Neural cell (in vitro differentiated cells): ENCODE results near the gene MYO1F. TPM values are rescaled to one million over a fixed set of nuclear protein-coding genes. Genes with fewer than 3 reads are reported as not detected.

Source experiments
- H2AFZ ChIP-seq: fragments of 200-600, 300-800 bp; sonication (generic), shearing (Covaris generic); 2 replicates; pipeline ENCODE4 v1.6.0; 2014; ENCODE audit warnings: low read depth, mild to moderate bottlenecking, antibody characterized with exemption, low read length, moderate library complexity
- H3F3A ChIP-seq: fragments of 200-600 bp; shearing (Covaris generic); 2 replicates; pipeline ENCODE4 v1.6.1; 2016; ENCODE audit warnings: mild to moderate bottlenecking, moderate library complexity, mixed read lengths, antibody characterized with exemption, low read length; ENCODE audit not compliant: insufficient read depth, poor library complexity, severe bottlenecking
- H3K27ac ChIP-seq: fragments of 200-600, 300-800 bp; sonication (generic), shearing (Covaris generic); 2 replicates; pipeline ENCODE4 v1.5.1; 2014; ENCODE audit warnings: mild to moderate bottlenecking, low read length, moderate library complexity
- H3K27me3 ChIP-seq: fragments of 300-800, 200-600 bp; sonication (generic), shearing (Covaris generic); 2 replicates; pipeline ENCODE4 v1.6.0; 2014; ENCODE audit warnings: mild to moderate bottlenecking, low read depth, low read length, moderate library complexity; ENCODE audit not compliant: insufficient read depth
- H3K36me3 ChIP-seq: fragments of 300-800, 200-600 bp; sonication (generic), shearing (Covaris generic); 2 replicates; pipeline ENCODE4 v1.5.1; 2014; ENCODE audit warnings: mild to moderate bottlenecking, antibody characterized with exemption, low read length, moderate library complexity; ENCODE audit not compliant: insufficient read depth
- H3K4me2 ChIP-seq: fragments of 300-800, 200-600 bp; sonication (generic), shearing (Covaris generic); 2 replicates; pipeline ENCODE4 v1.6.0; 2014; ENCODE audit warnings: mild to moderate bottlenecking, low read length
- H3K4me3 ChIP-seq: fragments of 300-800, 200-600 bp; sonication (generic), shearing (Covaris generic); 2 replicates; pipeline ENCODE4 v1.5.1; 2014; ENCODE audit warnings: mild to moderate bottlenecking, low read length, moderate library complexity
- H3K79me2 ChIP-seq: fragments of 200-600 bp; shearing (Covaris generic); replicated peaks from 2 replicates; pipeline ENCODE4 v1.6.0; 2014; ENCODE audit warnings: mild to moderate bottlenecking, low read length, moderate library complexity; ENCODE audit not compliant: insufficient read depth
- H3K9ac ChIP-seq: fragments of 300-800, 200-600 bp; sonication (generic), shearing (Covaris generic); 2 replicates; pipeline ENCODE4 v1.6.1; 2016; ENCODE audit warnings: mild to moderate bottlenecking, low read length, mixed read lengths
- H3K9me2 ChIP-seq: fragments of 200-600 bp; shearing (Covaris generic); 2 replicates; pipeline ENCODE4 v1.6.1; 2016; ENCODE audit warnings: mild to moderate bottlenecking, low read length, mixed read lengths; ENCODE audit not compliant: insufficient read depth
- H3K9me3 ChIP-seq: fragments of 200-600, 300-800 bp; sonication (generic), shearing (Covaris generic); 2 replicates; pipeline ENCODE4 v1.6.1; 2016; ENCODE audit warnings: mild to moderate bottlenecking, mixed run types, low read length, moderate library complexity, mixed read lengths
- H4K20me1 ChIP-seq: fragments of 200-600 bp; shearing (Covaris generic); 2 replicates; pipeline ENCODE4 v1.6.1; 2016; ENCODE audit warnings: mild to moderate bottlenecking, mixed run types; ENCODE audit not compliant: insufficient read depth
- CTCF ChIP-seq: fragments of 450-650 bp; IDR thresholded peaks from 2 replicates; pipeline ENCODE4 v1.5.1; 2014; ENCODE audit warnings: antibody characterized with exemption, mild to moderate bottlenecking, moderate library complexity; ENCODE audit not compliant: poor library complexity, severe bottlenecking
- EP300 ChIP-seq: fragments of 450-650 bp; conservative IDR thresholded peaks from 2 replicates; pipeline ENCODE4 v1.6.1; 2014; ENCODE audit warnings: antibody characterized with exemption, mild to moderate bottlenecking, moderate library complexity; ENCODE audit not compliant: poor library complexity, severe bottlenecking
- EZH2 ChIP-seq: fragments of 200-600, 300-800 bp; shearing (Covaris generic), sonication (generic); IDR thresholded peaks from 2 replicates; pipeline ENCODE4 v1.6.1; 2014; ENCODE audit warnings: antibody characterized with exemption, low read length, borderline replicate concordance, mild to moderate bottlenecking; ENCODE audit not compliant: insufficient read depth, poor library complexity, severe bottlenecking
- MXI1 ChIP-seq: fragments of 450-650 bp; conservative IDR thresholded peaks from 2 replicates; pipeline ENCODE4 v1.6.1; 2014; ENCODE audit warnings: antibody characterized with exemption, mild to moderate bottlenecking; ENCODE audit not compliant: poor library complexity, severe bottlenecking
- POLR2AphosphoS5 ChIP-seq: IDR thresholded peaks from 2 replicates; pipeline ENCODE4 v1.6.1; 2012
- RAD21 ChIP-seq: fragments of 450-650 bp; conservative IDR thresholded peaks from 2 replicates; pipeline ENCODE4 v1.6.1; 2014; ENCODE audit warnings: antibody characterized with exemption, mild to moderate bottlenecking, moderate library complexity
- SMC3 ChIP-seq: fragments of 450-650 bp; conservative IDR thresholded peaks from 2 replicates; pipeline ENCODE4 v1.6.1; 2014; ENCODE audit warnings: antibody characterized with exemption, mild to moderate bottlenecking, moderate library complexity; ENCODE audit not compliant: poor library complexity
- TAF1 ChIP-seq: IDR thresholded peaks from 2 replicates; pipeline ENCODE4 v1.6.1; 2012; ENCODE audit warnings: low read depth
- polyA plus RNA-seq: library from polyadenylated mRNA; depleted of rRNA; stranded (reverse); fragments of >200 nt; gene quantifications from 2 replicates; pipeline ENCODE4 v1.2.3, GENCODE V29; 2014
- TF ChIP-seq, protein P1 (sequence below): IDR thresholded peaks from 2 replicates; pipeline ENCODE4 v1.6.1; 2012; ENCODE audit warnings: borderline replicate concordance

Gene MYO1F
- polyA plus RNA-seq, 1 donor from 2014 or later: 0.40 TPM

DNA sequence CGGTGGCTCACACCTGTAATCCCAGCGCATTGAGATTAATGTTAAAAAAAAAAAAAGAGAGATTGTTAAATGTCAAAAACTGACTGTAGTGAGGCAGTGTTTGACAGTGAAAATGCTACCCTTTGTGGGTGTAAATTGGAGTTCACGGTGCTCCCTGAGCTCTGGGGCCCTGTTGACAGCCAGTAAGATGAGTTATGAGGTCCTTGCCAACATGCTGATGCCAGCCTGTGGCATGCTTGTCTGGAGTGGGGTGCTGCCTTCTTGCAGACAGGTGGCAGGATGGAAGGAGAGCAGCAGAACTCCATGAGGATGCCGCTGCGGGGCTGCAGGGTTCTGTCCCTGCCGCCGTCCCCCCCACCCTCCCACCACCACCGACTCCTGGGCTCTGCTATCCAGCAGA is 100.7 kb downstream of the MYO1F start:
- Histone ChIP-seq H4K20me1 (peaks cover 21% of the 10 kb centered on the region), H3K9me3 (no peaks in the 10 kb centered on the region), H3K79me2 (peaks cover 55% of the 10 kb centered on the region), H3K4me2 (no peak overlapping the region), H3K27ac (no peak overlapping the region), H3K9ac (no peak overlapping the region), H3F3A (no peaks in the 10 kb centered on the region), H3K4me3 (no peak overlapping the region), H3K27me3 (no peaks in the 10 kb centered on the region), H3K36me3 (no peaks in the 10 kb centered on the region), H2AFZ (no peak overlapping the region), H3K9me2 (no peaks in the 10 kb centered on the region)
- no peak for TF ChIP-seq RAD21
- no peak for TF ChIP-seq POLR2AphosphoS5
- TF ChIP-seq TAF1: no peak
- TF ChIP-seq, protein P1, sequence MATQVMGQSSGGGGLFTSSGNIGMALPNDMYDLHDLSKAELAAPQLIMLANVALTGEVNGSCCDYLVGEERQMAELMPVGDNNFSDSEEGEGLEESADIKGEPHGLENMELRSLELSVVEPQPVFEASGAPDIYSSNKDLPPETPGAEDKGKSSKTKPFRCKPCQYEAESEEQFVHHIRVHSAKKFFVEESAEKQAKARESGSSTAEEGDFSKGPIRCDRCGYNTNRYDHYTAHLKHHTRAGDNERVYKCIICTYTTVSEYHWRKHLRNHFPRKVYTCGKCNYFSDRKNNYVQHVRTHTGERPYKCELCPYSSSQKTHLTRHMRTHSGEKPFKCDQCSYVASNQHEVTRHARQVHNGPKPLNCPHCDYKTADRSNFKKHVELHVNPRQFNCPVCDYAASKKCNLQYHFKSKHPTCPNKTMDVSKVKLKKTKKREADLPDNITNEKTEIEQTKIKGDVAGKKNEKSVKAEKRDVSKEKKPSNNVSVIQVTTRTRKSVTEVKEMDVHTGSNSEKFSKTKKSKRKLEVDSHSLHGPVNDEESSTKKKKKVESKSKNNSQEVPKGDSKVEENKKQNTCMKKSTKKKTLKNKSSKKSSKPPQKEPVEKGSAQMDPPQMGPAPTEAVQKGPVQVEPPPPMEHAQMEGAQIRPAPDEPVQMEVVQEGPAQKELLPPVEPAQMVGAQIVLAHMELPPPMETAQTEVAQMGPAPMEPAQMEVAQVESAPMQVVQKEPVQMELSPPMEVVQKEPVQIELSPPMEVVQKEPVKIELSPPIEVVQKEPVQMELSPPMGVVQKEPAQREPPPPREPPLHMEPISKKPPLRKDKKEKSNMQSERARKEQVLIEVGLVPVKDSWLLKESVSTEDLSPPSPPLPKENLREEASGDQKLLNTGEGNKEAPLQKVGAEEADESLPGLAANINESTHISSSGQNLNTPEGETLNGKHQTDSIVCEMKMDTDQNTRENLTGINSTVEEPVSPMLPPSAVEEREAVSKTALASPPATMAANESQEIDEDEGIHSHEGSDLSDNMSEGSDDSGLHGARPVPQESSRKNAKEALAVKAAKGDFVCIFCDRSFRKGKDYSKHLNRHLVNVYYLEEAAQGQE: no peak
- TF ChIP-seq CTCF: no peak
- TF ChIP-seq EZH2: no peak
- TF ChIP-seq SMC3: no peak
- no peak for TF ChIP-seq EP300
- TF ChIP-seq MXI1: no peak

DNA sequence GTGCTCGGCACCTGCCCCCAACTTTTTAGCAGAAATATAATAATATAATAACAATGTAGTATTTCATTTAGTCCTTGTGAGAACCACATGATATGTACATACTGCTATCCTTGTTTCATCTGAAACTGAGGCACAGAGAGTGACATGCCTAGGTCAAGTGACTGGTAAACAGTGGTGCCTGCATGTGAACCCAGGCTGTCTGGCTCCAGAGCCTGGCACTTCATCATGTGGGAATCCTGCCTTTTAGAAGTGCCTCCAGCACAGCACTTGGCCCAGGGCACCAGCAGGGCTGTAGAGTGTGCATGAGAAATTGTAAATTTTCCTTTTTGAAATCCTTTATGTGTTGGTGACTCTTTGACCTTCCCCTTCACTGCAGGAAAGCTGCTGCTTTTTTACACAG is 102.2 kb downstream of the MYO1F start:
- Histone ChIP-seq H3K36me3 (no peaks in the 10 kb centered on the region), H3K79me2 (peaks cover 43% of the 10 kb centered on the region)

More for the DNA sequence above, 102.2 kb downstream of the MYO1F start:
- no peaks in the 10 kb centered on the region for H3K9me2 ChIP-seq
- no peak overlapping the region for H3K9ac ChIP-seq
- H3K4me3 ChIP-seq: no peak overlapping the region
- no peaks in the 10 kb centered on the region for H3K9me3 ChIP-seq
- no peak overlapping the region for H3K4me2 ChIP-seq
- no peaks in the 10 kb centered on the region for H3K27me3 ChIP-seq
- no peak overlapping the region for H2AFZ ChIP-seq
- peaks cover 16% of the 10 kb centered on the region for H4K20me1 ChIP-seq
- H3K27ac ChIP-seq: no peak overlapping the region
- no peaks in the 10 kb centered on the region for H3F3A ChIP-seq
- no peak for TF ChIP-seq TAF1
- no peak for TF ChIP-seq CTCF
- no peak for TF ChIP-seq MXI1
- TF ChIP-seq POLR2AphosphoS5: no peak
- no peak for TF ChIP-seq SMC3
- TF ChIP-seq, protein P1: no peak
- TF ChIP-seq RAD21: no peak
- no peak for TF ChIP-seq EZH2
- no peak for TF ChIP-seq EP300
